GM12864 (cell line): Measurements from ENCODE around the gene MYOG.

Source experiments
- DNase-seq: peaks from one replicate; pipeline ENCODE4 v3.0.0-alpha.2; 2011; ENCODE audit warnings: low read depth
- H3K4me3 ChIP-seq: 2 replicates; pipeline ENCODE4 v1.5.1; 2011; ENCODE audit warnings: mild to moderate bottlenecking, low read depth, low read length, control low read depth
- TF ChIP-seq, protein P1 (sequence below): IDR thresholded peaks from 2 replicates; pipeline ENCODE4 v1.5.1; 2011; ENCODE audit warnings: low read depth, mild to moderate bottlenecking, moderate library complexity, low read length, control low read depth, inconsistent platforms; ENCODE audit errors: missing control alignments

Gene MYOG

DNA sequence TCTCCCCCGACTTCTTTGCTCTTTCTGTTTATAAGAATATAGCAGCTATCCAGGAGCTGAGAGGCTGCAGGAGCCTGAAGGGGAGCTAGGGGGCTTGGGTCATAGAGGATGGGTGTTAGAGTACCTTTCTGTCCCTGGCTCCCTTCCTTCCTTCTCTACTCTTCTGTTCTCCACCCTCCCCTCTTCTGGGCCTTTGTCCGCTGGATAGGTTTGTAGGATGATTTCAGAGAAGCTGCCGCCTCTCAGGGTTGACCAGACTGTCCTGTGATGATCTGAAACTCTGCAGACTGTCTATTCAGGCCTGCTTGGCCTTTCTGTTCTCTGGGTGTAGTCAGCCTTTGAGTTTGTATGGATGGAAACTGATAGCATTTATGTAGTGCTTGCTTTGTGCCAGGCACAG is 33.2 kb downstream of the MYOG start:
- H3K4me3 ChIP-seq = no peak overlapping the region
- TF ChIP-seq, protein P1, sequence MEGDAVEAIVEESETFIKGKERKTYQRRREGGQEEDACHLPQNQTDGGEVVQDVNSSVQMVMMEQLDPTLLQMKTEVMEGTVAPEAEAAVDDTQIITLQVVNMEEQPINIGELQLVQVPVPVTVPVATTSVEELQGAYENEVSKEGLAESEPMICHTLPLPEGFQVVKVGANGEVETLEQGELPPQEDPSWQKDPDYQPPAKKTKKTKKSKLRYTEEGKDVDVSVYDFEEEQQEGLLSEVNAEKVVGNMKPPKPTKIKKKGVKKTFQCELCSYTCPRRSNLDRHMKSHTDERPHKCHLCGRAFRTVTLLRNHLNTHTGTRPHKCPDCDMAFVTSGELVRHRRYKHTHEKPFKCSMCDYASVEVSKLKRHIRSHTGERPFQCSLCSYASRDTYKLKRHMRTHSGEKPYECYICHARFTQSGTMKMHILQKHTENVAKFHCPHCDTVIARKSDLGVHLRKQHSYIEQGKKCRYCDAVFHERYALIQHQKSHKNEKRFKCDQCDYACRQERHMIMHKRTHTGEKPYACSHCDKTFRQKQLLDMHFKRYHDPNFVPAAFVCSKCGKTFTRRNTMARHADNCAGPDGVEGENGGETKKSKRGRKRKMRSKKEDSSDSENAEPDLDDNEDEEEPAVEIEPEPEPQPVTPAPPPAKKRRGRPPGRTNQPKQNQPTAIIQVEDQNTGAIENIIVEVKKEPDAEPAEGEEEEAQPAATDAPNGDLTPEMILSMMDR = no peak
- DNase-seq = no peak

DNA sequence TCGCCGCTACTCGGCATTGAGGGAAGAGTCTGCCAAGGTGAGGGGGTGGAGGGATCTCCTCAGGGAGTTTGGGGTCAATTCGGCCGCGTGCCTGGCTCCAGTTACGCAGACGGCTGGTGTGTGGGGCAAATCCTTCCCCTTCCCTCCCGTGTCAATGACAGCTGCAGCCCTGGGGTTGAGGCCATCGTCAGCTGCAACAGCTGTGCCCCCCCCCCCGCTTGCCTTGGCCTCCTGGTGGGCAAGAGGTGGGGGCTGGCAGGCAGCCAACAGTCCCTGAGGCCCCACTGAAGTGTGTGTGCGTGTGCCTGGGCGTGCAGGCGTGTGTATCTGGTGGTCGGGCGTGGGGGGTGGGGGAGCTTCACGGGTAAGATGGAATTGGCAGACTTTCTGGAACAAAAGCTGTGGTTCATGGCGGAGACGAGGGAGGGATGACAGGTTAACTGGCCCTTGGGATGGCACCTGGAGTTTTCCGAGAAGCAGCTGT is 33.9 kb downstream of the MYOG start:
- H3K4me3 ChIP-seq = no peak overlapping the region
- TF ChIP-seq, protein P1 = no peak
- no peak for DNase-seq

DNA sequence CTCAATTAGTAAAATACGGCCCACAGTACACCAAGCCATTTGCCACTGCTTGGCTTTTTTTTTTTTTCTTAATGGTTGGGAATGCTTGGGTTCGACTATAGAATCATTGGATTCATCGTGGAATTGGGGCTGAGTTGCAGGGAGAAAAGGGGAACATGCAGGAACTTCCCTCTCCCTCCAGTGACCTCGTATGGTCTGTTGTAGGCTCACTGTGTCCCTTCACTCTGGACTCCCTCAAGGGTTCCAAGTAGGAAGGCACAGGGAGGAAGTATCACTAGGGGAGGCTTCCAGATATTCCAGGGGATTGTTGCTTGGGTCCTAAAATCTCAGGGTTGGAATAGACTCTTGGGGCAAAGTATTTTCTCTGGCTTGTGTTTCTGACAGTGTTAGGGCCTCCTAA is 35.0 kb downstream of the MYOG start:
- TF ChIP-seq, protein P1 = no peak
- no peak overlapping the region for H3K4me3 ChIP-seq
- DNase-seq = no peak

DNA sequence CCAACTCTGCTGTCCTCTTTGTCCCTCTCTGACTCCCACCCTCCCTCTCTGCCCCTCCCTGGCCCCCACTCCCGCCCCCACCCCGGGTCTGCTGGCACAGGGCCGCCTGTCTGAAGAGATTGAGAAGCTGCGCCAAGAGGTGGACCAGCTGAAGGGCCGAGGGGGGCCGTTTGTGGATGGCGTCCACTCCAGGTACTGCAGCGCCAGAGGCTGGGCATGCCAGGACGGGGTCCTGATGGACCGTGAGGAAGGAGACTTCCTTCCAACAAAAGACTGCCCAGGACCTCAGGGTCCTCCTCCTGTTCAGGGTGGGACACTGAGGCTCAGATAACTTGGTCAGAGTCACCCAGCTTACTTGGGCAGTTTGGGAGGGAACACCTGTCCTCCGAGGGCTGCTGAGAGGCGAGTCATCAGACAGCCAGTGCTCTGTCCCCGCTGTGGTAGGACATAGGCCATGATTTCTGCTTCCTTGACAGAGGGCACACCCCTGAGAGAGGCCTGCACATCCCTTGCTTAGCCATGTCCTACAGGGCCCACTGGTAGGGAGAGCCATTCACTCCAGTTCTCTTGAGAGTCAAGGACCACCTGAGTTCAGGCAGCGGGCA is 36.1 kb downstream of the MYOG start:
- DNase-seq = no peak
- TF ChIP-seq, protein P1 = no peak
- no peak overlapping the region for H3K4me3 ChIP-seq

DNA sequence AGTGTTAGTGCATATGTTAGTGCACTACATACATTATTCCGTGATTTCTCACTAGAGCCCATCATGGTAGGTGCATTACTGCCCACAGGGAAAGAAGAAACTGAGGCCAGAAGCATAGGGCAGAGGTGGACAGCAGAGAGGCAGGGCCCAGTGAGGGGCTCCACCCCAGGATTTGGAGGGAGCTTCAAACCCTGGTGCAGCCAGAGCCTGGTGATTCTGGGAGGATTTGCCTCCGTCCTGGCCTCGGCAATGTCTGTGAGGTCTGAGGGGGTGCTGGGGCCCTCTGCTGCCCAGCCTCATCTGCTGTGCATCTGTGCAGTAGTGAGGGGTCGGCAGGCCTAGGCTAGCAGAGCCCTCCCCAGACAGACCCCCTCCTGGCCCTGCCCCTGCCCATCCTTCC is 36.7 kb downstream of the MYOG start:
- no peak overlapping the region for H3K4me3 ChIP-seq
- TF ChIP-seq, protein P1 = no peak
- DNase-seq = no peak

DNA sequence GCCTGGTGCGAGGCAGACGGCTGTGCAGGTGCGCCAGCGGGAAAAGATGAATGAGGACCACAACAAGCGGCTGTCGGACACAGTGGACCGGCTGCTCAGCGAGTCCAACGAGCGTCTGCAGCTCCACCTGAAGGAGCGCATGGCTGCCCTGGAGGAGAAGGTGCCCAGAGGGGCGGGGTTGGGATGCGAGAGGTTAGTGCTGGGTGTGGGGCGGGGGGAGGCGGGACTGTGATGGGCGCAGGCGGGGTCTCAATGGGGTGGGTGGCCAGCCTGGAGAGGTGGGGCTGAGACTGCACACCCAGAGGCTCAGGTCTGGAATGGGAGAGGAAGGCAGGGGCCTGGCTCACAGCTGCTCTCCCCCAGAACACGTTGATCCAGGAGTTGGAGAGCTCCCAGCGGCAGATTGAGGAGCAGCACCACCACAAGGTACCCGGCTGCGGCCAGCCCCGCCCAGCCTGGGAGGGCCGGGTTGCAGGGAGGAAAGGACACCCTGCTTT is 37.2 kb downstream of the MYOG start:
- no peak for DNase-seq
- TF ChIP-seq, protein P1 = no peak
- H3K4me3 ChIP-seq = no peak overlapping the region

DNA sequence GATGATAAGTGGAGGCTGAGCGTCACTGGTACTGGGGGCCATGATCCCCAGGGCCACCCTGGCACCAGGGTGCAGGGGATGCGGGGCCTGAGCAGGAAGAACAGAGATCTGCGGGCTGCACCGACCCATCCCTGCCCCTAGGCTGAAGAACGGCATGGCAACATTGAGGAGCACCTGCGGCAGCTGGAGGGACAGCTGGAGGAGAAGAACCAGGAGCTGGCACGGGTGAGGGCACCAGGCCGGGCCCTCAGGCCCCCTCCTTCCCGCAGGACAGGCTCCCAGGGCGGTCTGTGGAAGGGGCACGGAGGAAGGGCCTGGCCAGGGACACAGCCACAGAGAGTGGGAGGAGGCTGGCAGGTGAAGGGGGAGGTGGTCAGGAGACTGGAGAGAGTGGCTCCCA is 37.7 kb downstream of the MYOG start:
- TF ChIP-seq, protein P1 = no peak
- no peak for DNase-seq
- no peak overlapping the region for H3K4me3 ChIP-seq
